Uterus (tissue), 4 donors: Measurements from ENCODE around the gene JAK2. TPM values are rescaled to one million over a fixed set of nuclear protein-coding genes. Genes with fewer than 3 reads are reported as not detected.
A peak's percentile ranks its signal among the peaks of the same experiment; 100 is the strongest.

Source experiments
- DNase-seq, 2 donors: peaks; one replicate each; pipeline ENCODE4 v3.0.0-alpha.2; 2019 to 2020
- H3K27ac ChIP-seq, 2 donors: fragments of 200-600 bp; sonication (generic); 1 replicate in 1 of 2; 2 replicates in 1 of 2; pipeline ENCODE4 v1.5.1; 2016 to 2018
- H3K27me3 ChIP-seq, 2 donors: fragments of 200-600 bp; sonication (generic); one replicate each; pipeline ENCODE4 v1.5.1; 2018 to 2019; ENCODE audit warnings: control low read depth in 1 of 2
- H3K36me3 ChIP-seq, 2 donors: fragments of 200-600 bp; sonication (generic); one replicate each; pipeline ENCODE4 v1.5.1; 2019; ENCODE audit warnings: control low read depth in 1 of 2
- H3K4me1 ChIP-seq, 2 donors: fragments of 200-600 bp; sonication (generic); one replicate each; pipeline ENCODE4 v1.5.1; 2018 to 2019; ENCODE audit warnings: control low read depth in 1 of 2
- H3K4me3 ChIP-seq, 2 donors: fragments of 200-600 bp; sonication (generic); 1 replicate in 1 of 2; 2 replicates in 1 of 2; pipeline ENCODE4 v1.5.1; 2018 to 2019; ENCODE audit warnings: mild to moderate bottlenecking in 1 of 2
- H3K9me3 ChIP-seq, 2 donors: fragments of 200-600 bp; sonication (generic); one replicate each; pipeline ENCODE4 v1.5.1; 2019; ENCODE audit warnings: control low read depth in 1 of 2
- CTCF ChIP-seq, 4 experiments: fragments of 200-600 bp in 2 of 4; fragments of 450-650 bp in 2 of 4; sonication (generic) in 2 of 4; IDR thresholded peaks; one replicate each; pipeline ENCODE4 v1.5.1; 2016 to 2019; ENCODE audit warnings: antibody characterized with exemption in 4 of 4, mild to moderate bottlenecking in 2 of 4, moderate library complexity in 1 of 4
- POLR2A ChIP-seq, 2 donors: fragments of 450-650 bp; IDR thresholded peaks; one replicate each; pipeline ENCODE4 v1.6.1; 2016; ENCODE audit warnings: antibody characterized with exemption in 2 of 2, mild to moderate bottlenecking in 1 of 2, moderate library complexity in 1 of 2
- intact Hi-C: fragments of 100-400 bp; cut with DNase I; formaldehyde crosslinking; loops from one replicate; pipeline ENCODE4 v1.15.1; 2023; ENCODE audit warnings: low total_unique reads
- total RNA-seq, 4 donors: library from RNA; depleted of rRNA in 3 of 4; stranded (reverse); fragments of >200 nt in 3 of 4; gene quantifications; one replicate each; pipeline versions ENCODE4 v1.1.0 to v1.2.4, GENCODE V29; 2014 to 2023
- donor health status: DM: yes; HTN: yes; CAD: no.

The JAK2 gene
- total RNA-seq: 10 to 100 TPM; 12.8 to 47.1 (median 26.5) TPM

GRCh38 chr9:4984621-4985385 lies at the start of gene JAK2:
TSS of gene JAK2 (plus strand) at chr9:4985272. CDS start at chr9:5021988, 36,716 bp downstream.
- DNase-seq: peak; percentile 90 to 91
- peak within 1 kb of the TSS; percentile 61 to 80 for H3K4me3 ChIP-seq
- TF ChIP-seq CTCF (IDR thresholded peaks at IDR 0.05): peak; percentile 21 to 60 (median 28)
- TF ChIP-seq POLR2A (IDR thresholded peaks at IDR 0.05): peak; percentile 60 to 82
- H3K27me3 ChIP-seq: no peaks in the 10 kb centered on the region
- H3K4me1 ChIP-seq: peaks cover 0 to 17% of the 10 kb centered on the region in 2 donors
- intact Hi-C loops: no loop called here
- no peaks in the 10 kb centered on the region for H3K36me3 ChIP-seq
- peak within 1 kb of the TSS; percentile 99 for H3K27ac ChIP-seq
- no peaks in the 10 kb centered on the region for H3K9me3 ChIP-seq

- DNase-seq: no peak
- no peaks in the 10 kb centered on the region for H3K27me3 ChIP-seq
- H3K4me3 ChIP-seq: no peak overlapping the region
- intact Hi-C loops: no loop called here
- H3K36me3 ChIP-seq: no peaks in the 10 kb centered on the region
- TF ChIP-seq CTCF (IDR thresholded peaks at IDR 0.05) (no peak), POLR2A (IDR thresholded peaks at IDR 0.05) (no peak)
- peaks cover 0 to 4% of the 10 kb centered on the region in 2 donors for H3K4me1 ChIP-seq
- no peak overlapping the region for H3K27ac ChIP-seq
- no peaks in the 10 kb centered on the region for H3K9me3 ChIP-seq
Measured at GRCh38 chr9:4936277-4936676, 48.8 kb upstream of the JAK2 start.

- Histone ChIP-seq H3K4me3 (no peak overlapping the region), H3K4me1 (peaks cover 0 to 4% of the 10 kb centered on the region in 2 donors), H3K9me3 (no peaks in the 10 kb centered on the region), H3K27ac (peak overlapping the region in 1 of 2 donors; percentile 16), H3K36me3 (no peaks in the 10 kb centered on the region), H3K27me3 (no peaks in the 10 kb centered on the region)
- TF ChIP-seq CTCF (IDR thresholded peaks at IDR 0.05) (no peak), POLR2A (IDR thresholded peaks at IDR 0.05) (no peak)
- intact Hi-C loops: no loop called here
- no peak for DNase-seq
Measured at GRCh38 chr9:4936823-4937222, 48.2 kb upstream of the JAK2 start.

GRCh38 chr9:4937446-4937845 lies 47.6 kb upstream of the JAK2 start:
- no peak for DNase-seq
- Histone ChIP-seq H3K9me3 (no peaks in the 10 kb centered on the region), H3K27me3 (no peaks in the 10 kb centered on the region), H3K36me3 (no peaks in the 10 kb centered on the region), H3K4me3 (no peak overlapping the region), H3K27ac (no peak overlapping the region), H3K4me1 (peaks cover 0 to 4% of the 10 kb centered on the region in 2 donors)
- TF ChIP-seq POLR2A (IDR thresholded peaks at IDR 0.05) (no peak), CTCF (IDR thresholded peaks at IDR 0.05) (no peak)
- intact Hi-C loops: no loop called here

GRCh38 chr9:4938496-4938895 lies 46.6 kb upstream of the JAK2 start:
- no peak overlapping the region for H3K27ac ChIP-seq
- intact Hi-C loops: no loop called here
- TF ChIP-seq POLR2A (IDR thresholded peaks at IDR 0.05) (no peak), CTCF (IDR thresholded peaks at IDR 0.05) (no peak)

More at GRCh38 chr9:4938496-4938895, 46.6 kb upstream of the JAK2 start:
- H3K9me3 ChIP-seq: no peaks in the 10 kb centered on the region
- no peaks in the 10 kb centered on the region for H3K27me3 ChIP-seq
- no peaks in the 10 kb centered on the region for H3K36me3 ChIP-seq
- H3K4me3 ChIP-seq: no peak overlapping the region
- no peak for DNase-seq
- peaks cover 0 to 4% of the 10 kb centered on the region in 2 donors for H3K4me1 ChIP-seq
